ENCODE data around the gene GALNT13.

DNA sequence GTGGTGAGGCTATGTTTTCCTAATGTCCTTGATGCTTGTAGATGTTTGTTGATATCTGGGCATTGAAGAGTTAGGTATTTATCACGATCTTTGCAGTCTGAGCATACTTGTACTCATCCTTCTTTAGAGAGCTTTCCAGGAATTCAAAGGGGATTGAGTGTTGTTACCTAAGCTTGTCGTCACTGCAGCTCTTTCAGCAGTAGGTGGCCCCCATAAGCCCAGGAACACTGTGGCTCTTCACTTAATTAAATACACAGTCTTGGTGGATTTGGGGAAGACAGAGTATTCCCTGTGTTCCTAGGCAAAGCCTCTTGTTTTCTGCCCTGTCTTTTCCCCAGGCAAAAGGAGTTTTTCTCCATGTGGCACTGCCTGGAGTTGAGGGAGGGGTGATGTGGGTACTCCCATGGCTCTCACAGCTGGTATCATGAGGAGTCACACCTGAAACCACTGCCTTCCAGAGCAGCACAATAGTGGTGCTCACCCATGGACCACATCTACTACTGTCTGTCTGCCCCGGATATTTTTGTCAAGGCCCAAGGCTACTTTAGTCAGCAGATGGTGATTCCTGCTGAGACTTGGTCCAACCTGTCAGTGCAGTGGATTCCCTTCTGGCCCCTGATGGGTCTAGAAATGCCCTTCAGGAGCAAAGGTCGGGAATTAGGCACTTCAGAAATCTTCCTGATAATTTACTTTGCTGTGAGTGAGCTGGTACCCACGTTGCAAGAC, 95.7 kb downstream of the GALNT13 start:
- TF ChIP-seq, protein P1, sequence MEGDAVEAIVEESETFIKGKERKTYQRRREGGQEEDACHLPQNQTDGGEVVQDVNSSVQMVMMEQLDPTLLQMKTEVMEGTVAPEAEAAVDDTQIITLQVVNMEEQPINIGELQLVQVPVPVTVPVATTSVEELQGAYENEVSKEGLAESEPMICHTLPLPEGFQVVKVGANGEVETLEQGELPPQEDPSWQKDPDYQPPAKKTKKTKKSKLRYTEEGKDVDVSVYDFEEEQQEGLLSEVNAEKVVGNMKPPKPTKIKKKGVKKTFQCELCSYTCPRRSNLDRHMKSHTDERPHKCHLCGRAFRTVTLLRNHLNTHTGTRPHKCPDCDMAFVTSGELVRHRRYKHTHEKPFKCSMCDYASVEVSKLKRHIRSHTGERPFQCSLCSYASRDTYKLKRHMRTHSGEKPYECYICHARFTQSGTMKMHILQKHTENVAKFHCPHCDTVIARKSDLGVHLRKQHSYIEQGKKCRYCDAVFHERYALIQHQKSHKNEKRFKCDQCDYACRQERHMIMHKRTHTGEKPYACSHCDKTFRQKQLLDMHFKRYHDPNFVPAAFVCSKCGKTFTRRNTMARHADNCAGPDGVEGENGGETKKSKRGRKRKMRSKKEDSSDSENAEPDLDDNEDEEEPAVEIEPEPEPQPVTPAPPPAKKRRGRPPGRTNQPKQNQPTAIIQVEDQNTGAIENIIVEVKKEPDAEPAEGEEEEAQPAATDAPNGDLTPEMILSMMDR (IDR thresholded peaks at IDR 0.05; ENCODE audit: low read length), result no peak
- TF ChIP-seq EZH2 (optimal IDR thresholded peaks at IDR 0.05; ENCODE audit: low read depth, low read length), result no peak

All from MM.1S (cell line).